Muscle layer of duodenum (tissue), 2 donors: Measurements from ENCODE around the gene PPP4R1.

Source experiments
- H3K27ac ChIP-seq: one replicate; pipeline ENCODE4 v1.7.0; 2013; ENCODE audit warnings: mild to moderate bottlenecking, low read length
- H3K27me3 ChIP-seq: one replicate; pipeline ENCODE4 v1.7.0; 2013; ENCODE audit warnings: low read depth, mild to moderate bottlenecking, control low read depth, low read length
- H3K36me3 ChIP-seq, 2 donors: one replicate each; pipeline ENCODE4 v1.7.0; 2013; ENCODE audit warnings: low read length in 2 of 2, control low read depth in 1 of 2, mild to moderate bottlenecking in 1 of 2; ENCODE audit not compliant: insufficient read depth in 2 of 2, control insufficient read depth in 1 of 2
- H3K4me1 ChIP-seq, 2 donors: one replicate each; pipeline ENCODE4 v1.7.0; 2013; ENCODE audit warnings: low read length in 2 of 2, mild to moderate bottlenecking in 2 of 2, control low read depth in 1 of 2, moderate library complexity in 1 of 2; ENCODE audit not compliant: insufficient read depth in 2 of 2, control insufficient read depth in 1 of 2
- H3K4me3 ChIP-seq, 2 donors: one replicate each; pipeline ENCODE4 v1.7.0; 2013; ENCODE audit warnings: low read length in 2 of 2, low read depth in 1 of 2, mild to moderate bottlenecking in 1 of 2
- H3K9me3 ChIP-seq, 2 donors: one replicate each; pipeline ENCODE4 v1.7.0; 2013; ENCODE audit warnings: low read length in 2 of 2, control low read depth in 1 of 2, mild to moderate bottlenecking in 1 of 2; ENCODE audit not compliant: control insufficient read depth in 1 of 2
- donor health status: healthy.

Gene PPP4R1

GRCh38 chr18:9521770-9522169 lies 92.6 kb downstream of the PPP4R1 start:
- Histone ChIP-seq H3K27ac (no peak overlapping the region), H3K36me3 (peaks cover 5 to 22% of the 10 kb centered on the region in 2 donors)

GRCh38 chr18:9520666-9521065 lies 93.7 kb downstream of the PPP4R1 start:
- Histone ChIP-seq H3K9me3 (no peaks in the 10 kb centered on the region), H3K27me3 (no peaks in the 10 kb centered on the region), H3K36me3 (peaks cover 3 to 17% of the 10 kb centered on the region in 2 donors), H3K27ac (no peak overlapping the region), H3K4me1 (peaks cover 0 to 10% of the 10 kb centered on the region in 2 donors), H3K4me3 (no peak overlapping the region)

More at GRCh38 chr18:9521770-9522169, 92.6 kb downstream of the PPP4R1 start:
- Histone ChIP-seq H3K9me3 (no peaks in the 10 kb centered on the region), H3K4me3 (no peak overlapping the region), H3K27me3 (no peaks in the 10 kb centered on the region), H3K4me1 (peaks cover 0 to 7% of the 10 kb centered on the region in 2 donors)

- Histone ChIP-seq H3K4me3 (no peak overlapping the region), H3K27me3 (no peaks in the 10 kb centered on the region), H3K36me3 (peaks cover 7 to 9% of the 10 kb centered on the region in 2 donors), H3K4me1 (peaks cover 0 to 10% of the 10 kb centered on the region in 2 donors), H3K27ac (no peak overlapping the region), H3K9me3 (no peaks in the 10 kb centered on the region)
Measured at GRCh38 chr18:9519399-9519798, 95.0 kb downstream of the PPP4R1 start.

GRCh38 chr18:9517869-9518268 lies 96.5 kb downstream of the PPP4R1 start:
- Histone ChIP-seq H3K4me3 (no peak overlapping the region), H3K27ac (no peak overlapping the region), H3K36me3 (peaks cover 7 to 11% of the 10 kb centered on the region in 2 donors), H3K27me3 (no peaks in the 10 kb centered on the region), H3K4me1 (peaks cover 0 to 10% of the 10 kb centered on the region in 2 donors), H3K9me3 (no peaks in the 10 kb centered on the region)

- H3K27me3 ChIP-seq = no peaks in the 10 kb centered on the region
- H3K9me3 ChIP-seq = no peaks in the 10 kb centered on the region
- peaks cover 0 to 10% of the 10 kb centered on the region in 2 donors for H3K4me1 ChIP-seq
- no peak overlapping the region for H3K4me3 ChIP-seq
- H3K36me3 ChIP-seq = peaks cover 0 to 11% of the 10 kb centered on the region in 2 donors
- no peak overlapping the region for H3K27ac ChIP-seq
Measured at GRCh38 chr18:9516437-9517064, 97.8 kb downstream of the PPP4R1 start.

- Histone ChIP-seq H3K36me3 (peaks cover 0 to 11% of the 10 kb centered on the region in 2 donors), H3K9me3 (no peaks in the 10 kb centered on the region), H3K4me3 (no peak overlapping the region), H3K27ac (no peak overlapping the region), H3K27me3 (no peaks in the 10 kb centered on the region), H3K4me1 (peaks cover 0 to 10% of the 10 kb centered on the region in 2 donors)
Measured at GRCh38 chr18:9513971-9514512, 100.3 kb downstream of the PPP4R1 start.

- Histone ChIP-seq H3K27ac (no peak overlapping the region), H3K4me1 (peaks cover 0 to 6% of the 10 kb centered on the region in 2 donors), H3K36me3 (no peaks in the 10 kb centered on the region), H3K4me3 (no peak overlapping the region), H3K9me3 (no peaks in the 10 kb centered on the region), H3K27me3 (no peaks in the 10 kb centered on the region)
Measured at GRCh38 chr18:9508446-9509025, 105.8 kb downstream of the PPP4R1 start.

GRCh38 chr18:9507565-9508088 lies 106.7 kb downstream of the PPP4R1 start:
- Histone ChIP-seq H3K9me3 (no peaks in the 10 kb centered on the region), H3K4me3 (no peak overlapping the region), H3K4me1 (peaks cover 0 to 6% of the 10 kb centered on the region in 2 donors), H3K27me3 (no peaks in the 10 kb centered on the region), H3K36me3 (no peaks in the 10 kb centered on the region), H3K27ac (no peak overlapping the region)

GRCh38 chr18:9506046-9506792 lies 108.1 kb downstream of the PPP4R1 start:
- H3K27ac ChIP-seq = no peak overlapping the region
- no peak overlapping the region for H3K4me3 ChIP-seq
- peaks cover 0 to 6% of the 10 kb centered on the region in 2 donors for H3K4me1 ChIP-seq
- H3K36me3 ChIP-seq = no peaks in the 10 kb centered on the region
- no peaks in the 10 kb centered on the region for H3K27me3 ChIP-seq
- no peaks in the 10 kb centered on the region for H3K9me3 ChIP-seq
